Amniotic epithelial cell (primary cell): ENCODE results near the gene ULK3.

Source experiments
- DNase-seq: peaks from one replicate; pipeline ENCODE4 v3.0.0-alpha.2; 2010; ENCODE audit warnings: low read depth

ULK3 gene

DNA sequence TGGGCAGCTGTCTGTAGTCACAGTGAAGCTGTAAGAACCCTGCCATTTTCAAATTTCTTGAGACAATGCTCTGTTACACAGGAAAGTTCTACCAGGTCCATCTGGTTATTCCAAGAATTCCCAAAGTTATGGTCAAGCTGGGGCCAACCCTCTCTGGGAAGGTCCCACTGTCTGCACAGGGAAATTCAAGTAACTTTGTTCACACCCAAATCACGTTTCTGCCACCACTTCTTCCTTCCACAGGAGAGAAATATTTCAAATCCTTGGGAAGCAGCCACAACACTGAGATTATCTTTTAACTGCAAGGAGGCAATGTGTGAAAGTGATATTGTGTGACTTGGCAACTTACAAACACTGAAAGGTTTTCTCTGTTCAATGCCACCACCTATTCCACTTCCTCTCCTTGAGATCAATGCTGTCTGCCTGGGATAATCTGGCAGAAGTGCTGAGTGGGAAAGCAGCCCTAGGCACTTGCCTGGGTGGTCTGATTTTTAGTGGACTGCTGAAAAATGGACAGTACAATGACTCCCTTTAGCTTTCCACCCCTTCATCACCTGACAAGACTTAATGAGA is 24.6 kb upstream of the ULK3 start:
- no peak for DNase-seq

DNA sequence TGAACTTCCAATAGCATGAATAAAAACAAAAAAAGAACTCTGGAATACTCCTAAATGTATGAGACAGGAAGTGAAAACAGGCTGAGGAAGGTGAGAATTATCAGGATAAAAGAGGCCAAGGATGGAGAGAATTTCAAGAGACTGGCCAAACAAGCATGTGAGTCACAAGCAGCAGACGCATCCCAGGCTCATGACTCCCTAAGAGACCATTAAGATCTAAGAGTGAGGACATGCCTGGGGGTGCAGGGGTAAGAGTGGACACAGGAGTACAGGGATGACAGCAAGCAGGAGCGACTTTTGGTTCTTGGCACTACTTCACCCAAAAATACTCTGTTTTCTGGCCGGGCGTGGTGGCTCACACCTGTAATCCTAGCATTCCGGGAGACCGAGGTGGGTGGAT is 23.1 kb upstream of the ULK3 start:
- peak; percentile 85 for DNase-seq

DNA sequence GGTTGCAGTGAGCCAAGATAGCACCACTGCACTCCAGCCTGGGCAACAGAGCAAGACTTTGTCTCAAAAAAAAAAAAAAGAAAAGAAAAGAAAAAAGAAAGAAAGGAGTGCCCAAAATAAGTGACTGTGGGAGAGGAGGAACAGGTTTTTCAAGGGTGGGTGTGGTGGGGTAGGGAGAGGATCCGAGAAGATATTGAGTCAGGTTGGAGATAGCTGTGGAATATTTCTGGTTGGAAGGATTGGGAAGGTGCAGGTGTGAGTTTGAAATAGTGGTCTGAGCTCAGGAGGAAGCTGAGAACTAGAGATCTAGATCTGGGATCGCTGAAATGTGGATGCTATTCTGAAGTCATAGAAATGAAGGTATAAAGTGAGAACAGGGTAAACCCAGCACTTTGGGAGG is 22.4 kb upstream of the ULK3 start:
- no peak for DNase-seq

DNA sequence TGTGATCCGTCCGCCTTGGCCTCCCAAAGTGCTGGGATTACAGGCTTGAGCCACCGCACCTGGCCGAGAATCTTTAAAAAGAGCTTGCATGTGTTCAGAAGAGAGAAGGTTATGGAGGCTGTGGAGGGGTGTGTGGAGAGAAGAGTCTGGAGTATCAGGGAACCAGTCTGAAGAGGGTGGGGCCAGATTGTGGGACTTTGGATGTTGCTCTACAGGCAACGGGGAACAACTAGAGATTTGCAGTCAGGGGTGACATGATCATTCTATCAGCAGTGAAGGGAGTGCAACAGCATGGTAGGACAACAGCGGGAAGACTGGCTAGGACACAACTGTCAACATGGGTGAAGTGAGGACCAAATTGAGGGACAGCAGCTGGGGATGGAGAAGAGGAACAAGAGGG is 21.3 kb upstream of the ULK3 start:
- no peak for DNase-seq

DNA sequence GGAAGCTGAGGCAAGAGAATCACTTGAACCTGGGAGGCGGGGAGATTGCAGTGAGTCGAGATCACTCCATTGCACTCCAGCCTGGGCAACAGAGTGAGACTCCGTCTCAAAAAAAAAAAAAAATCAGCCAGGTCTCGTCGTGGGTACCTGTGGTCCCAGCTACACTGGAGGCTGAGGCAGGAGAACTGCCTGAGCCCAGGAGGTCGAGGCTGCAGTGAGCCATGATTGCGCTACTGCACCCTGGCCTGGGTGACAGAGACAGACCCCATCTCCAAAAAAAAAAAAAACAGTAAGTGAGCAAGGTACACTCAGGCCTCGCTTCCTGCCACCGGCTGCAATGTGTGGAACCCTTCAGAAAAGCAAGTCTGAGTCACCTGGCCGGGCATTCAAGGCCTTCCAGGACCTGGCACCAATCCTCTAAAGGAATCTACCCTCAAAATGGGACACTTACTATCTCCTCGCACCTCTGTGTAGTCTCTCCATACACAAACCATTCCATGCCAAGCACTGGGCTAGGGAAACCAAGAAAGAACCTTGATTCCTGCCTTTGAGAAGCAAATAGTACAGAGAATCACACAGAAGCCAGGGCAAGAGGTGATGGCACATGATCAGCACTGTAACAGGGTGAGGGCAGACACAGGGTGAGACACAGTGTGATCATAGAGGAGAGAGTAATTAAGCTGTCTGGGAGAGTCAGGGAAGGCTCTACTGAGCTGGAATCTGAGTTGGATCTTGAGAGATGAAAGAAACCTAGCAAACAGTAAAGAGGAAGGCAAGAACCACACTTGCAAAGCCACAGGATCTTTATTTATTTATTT is 20.5 kb upstream of the ULK3 start:
- DNase-seq = peak; percentile 28

DNA sequence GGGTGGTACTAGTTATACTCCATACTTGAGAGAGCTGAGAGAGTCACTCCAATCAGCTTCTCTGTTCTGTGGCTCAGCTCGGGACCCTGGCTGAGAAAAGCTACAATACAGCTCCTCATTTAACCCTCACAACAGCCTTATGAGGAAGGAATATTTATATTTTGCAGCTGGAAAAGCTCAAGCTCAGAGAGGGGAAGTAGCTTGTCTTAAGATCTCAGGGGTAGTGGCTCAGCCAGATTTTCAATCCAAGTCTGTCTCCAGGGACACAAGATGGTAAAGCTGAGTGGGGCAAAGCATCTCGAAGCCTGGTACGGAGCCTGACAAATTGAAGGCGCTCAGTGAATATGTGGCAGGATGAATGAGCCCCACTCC is 15.4 kb upstream of the ULK3 start:
- DNase-seq = no peak

DNA sequence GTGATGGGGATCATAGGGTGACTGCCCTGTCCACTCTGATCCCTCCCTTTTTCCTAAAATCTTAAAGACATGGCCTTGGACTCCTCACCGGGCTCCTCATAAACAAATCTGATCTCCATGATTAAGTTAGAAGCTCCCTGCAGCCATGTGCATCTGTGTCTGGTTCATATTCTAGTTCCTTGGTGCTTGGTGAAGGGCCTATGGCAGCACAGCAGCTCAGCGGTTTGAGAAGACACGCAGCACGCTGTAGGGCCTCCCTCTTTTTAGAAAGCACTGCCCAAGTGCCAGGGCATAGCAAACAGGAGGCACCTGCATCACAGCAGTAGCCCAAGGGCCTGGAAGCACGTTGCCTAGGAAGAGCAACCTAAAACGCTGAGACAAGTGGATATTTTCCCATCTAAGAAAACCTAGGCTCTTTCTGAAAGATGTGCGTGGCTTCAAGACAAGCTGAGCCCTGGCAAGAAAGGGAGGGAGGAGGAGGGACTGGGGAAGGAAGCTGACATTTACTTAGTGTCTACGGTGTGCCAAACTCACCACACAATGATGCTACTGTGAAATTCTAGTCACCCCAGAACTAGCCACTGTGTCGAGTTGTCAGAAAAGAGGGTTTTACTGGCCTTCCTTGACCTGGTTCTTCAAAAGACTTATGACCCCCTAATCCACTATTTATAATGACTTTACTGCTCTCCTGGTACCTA is 14.9 kb upstream of the ULK3 start:
- no peak for DNase-seq

DNA sequence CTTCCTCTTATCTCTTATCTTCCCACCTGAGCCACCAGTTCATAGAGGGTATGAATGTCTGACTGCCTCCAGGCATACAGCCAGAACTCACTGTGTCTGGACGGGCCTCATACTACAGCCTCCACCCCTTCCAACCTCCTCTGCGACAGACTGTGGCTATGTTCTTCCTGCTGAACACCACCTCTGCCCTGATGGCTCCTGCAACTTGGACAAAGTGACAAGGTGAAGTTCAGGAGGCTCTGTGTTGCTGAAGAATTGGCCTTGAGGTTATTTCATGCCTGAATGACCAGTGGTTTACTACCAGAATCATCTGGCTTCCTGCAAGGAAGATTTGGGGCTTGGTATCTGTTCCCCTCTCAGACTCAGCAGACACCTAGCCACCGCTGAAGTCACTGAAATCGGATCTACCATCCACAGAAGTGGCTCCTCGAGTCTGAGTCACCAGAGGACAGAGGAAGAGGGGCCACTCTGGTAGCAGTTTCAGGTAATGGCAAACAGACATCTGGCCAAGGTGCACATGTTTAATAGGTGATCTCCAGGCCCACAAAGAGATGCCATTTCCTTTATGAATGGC is 14.2 kb upstream of the ULK3 start:
- DNase-seq = no peak

DNA sequence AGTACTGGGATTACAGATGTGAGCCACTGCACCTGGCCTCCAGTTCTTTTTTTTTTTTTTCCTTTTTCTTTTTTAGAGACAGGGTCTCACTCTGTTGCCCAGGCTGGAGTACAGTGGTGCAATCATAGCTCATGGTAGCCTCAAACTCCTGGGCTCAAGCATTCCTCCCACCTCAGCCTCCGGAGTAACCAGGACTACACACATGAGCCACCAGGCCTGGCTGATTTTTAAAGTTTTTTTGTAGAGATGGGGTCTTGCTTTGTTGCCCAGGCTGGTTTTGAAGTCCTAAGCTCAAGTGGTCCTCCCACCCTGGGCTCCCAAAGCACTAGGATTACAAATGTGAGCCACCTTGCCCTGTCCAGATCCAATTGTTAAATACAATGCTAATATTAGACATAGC is 13.6 kb upstream of the ULK3 start:
- DNase-seq = no peak

DNA sequence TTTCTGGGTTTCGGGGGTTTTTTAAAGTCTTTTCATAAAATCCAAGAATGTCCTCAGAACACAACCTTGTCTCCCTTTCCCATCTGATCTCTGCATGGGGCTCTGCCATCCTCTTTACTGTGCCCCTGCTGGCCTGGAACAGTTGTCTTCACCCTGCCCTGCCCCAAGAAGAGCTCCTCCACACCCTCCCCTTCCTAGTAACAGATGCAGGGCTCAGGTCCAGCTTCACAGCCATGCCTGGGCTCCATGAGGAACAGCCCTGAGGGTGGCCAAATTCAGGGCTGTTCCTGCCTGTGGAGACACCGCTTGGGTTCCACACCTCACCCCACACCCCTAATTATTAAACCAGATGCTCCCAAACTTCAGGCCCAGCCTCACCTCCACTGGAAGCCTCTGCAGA is 12.9 kb upstream of the ULK3 start:
- no peak for DNase-seq

DNA sequence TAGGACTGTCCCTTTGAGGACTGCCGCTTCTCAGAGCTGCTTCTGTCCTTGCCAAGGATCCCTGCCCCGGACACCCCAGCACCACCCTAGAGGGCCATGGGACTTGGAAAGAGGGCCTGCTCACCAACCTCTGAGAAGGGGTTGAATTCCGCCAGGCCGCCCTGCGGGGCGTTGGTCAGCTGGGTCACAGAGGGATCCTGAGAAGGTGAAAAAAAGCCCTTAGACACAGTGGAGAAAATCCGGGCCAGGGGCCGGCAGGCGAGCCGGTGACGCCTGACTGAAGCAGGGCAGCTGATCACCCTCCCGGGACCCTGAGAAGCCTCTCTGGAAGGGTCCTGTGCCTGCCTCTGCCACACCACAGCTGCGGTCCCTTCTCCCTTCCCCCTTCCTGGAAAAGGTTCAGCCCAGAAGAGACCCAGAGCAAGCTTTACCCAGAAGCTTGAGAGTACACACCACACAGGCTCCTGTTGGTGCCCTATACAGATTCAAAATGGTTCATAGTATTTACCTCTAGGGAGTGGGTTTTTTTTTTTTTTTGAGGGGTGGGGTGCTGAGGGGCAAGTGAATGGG is 11.6 kb upstream of the ULK3 start:
- no peak for DNase-seq

DNA sequence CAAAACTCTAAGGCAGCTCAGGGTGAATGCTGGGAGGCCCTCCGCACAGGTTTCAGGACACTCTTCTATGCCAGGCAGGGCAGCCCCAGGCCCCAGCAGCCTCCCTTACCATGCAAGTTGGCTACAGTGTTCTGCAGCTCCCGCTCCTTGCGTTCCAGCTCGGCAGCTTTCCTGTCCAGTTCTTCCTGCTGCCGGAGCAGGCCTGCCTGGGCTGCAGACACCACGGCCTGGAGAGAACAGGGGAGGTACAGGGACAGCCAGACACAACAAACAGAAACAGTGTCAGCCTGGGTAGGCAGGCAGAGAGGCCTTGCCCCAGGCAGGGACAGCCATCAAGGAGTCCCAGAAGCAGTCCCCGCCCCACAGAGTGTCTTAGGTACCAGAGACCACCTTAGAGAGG is 9.0 kb upstream of the ULK3 start:
- DNase-seq = no peak

DNA sequence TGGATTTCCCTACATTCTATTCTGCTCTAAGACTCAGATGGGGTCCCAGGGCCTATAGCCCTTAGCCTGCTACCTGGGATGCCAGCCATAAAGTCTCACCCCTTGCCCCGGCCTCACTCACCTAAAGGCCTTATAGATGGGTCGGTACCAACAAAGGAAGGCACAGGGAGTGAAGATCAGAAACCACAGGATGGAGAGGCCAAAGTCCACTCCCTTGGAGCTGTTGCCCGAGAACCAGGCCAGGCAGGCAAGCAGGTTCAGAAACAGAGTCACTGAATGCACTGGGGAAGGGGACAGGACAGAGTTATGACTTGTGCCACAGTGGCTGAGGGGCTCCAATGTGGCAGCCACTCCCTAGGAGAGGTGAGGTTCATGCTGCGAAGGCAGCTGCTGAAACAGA is 7.4 kb upstream of the ULK3 start:
- no peak for DNase-seq

DNA sequence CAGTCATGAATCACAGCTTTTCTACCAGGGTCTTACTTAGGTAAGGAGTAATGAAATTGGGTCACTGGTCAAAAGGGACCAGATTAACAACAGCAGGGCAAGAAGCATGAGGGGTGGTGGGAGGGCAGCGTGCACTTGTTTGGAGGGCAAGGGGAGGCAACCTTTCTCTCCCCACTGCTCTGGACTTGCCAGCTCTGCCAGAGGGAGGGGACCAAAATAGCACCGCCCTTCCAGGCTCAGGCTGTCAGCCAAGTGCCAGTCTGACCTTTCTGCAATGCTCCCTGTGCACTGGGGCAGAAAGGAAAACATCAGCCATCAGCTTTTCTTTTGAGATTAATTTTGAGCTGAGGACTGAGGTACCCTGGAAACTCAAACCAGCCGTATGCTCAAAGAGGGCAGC is 4.5 kb upstream of the ULK3 start:
- DNase-seq = no peak

DNA sequence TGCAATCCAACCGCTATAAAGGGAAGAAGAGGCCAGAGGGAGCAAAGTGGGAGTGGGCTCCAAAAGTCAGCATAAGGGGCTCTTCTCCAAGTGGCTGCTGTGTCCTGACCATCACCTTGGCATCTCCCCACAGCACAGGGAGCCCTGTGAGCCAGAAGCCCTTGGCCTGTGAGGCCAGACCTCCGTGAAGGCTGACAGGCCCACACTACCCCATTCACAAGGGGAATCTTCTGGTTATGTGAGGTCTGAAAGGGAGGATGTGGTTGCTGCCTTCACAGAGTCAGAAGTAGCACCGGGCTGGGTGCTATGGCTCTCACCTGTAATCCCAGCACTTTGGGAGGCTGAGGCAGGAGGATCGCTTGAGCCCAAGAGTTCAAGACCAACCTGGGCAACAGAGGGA is 2.6 kb upstream of the ULK3 start:
- no peak for DNase-seq

DNA sequence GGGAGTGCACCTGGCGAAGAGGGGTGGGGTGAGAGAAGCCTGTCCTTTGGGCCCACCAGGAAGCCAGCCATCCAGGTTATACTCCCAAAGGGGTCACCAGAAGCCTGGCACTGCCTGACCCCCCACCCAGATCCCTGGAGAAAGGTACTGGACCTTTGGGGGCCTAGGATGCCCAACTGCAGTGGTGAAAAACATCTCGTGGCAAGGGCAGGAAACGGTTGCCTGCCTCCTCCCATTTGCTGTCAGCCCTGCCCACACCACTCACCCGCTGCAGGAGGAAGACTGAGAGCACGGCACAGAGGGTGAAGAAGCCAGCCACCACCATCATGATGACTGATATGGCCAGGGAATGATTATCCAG is 2.2 kb upstream of the ULK3 start:
- DNase-seq = no peak

DNA sequence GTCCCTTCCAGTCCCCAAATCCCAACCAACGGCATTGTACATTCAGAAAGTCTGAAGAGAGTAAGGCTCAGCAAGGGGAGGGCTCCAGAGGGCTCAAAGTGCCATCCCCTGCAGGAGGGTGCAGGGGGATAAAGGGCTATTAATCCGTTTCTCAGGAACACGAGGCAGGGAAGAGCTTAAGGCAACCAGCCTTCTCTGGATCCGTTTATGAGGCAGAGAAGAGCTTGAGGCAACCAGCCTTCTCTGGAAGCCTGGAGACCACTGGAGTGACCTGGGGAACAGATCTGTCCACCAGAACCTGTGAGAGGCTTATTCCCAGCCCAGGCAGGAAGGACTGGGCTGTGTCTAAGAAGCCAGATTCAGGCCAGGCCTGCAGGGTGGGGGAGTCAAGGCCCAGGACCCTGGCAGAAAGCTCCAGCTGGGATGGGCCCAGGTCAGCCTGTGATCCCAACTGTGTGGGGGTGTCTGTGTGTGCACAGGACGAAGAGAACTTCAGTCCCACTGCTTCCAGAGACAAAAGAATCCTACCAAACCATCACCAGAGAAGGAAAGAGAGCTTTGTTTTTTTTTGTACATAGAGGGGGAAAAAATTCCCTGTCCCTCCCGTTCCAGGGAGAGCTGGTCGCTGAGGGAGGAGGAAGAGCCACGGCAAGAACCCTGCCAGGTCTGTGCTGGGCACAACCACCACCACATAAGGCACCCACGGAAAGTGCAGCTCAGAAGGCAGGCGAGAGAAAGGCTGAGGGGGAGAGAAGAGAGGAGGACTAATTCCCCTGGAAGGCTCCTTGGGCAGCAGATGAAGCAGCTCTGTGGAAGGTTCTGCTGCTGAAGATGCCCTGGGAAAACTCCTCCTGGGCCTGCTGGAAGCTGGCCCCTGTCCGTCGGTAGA is 1.6 kb upstream of the ULK3 start:
- DNase-seq = no peak

DNA sequence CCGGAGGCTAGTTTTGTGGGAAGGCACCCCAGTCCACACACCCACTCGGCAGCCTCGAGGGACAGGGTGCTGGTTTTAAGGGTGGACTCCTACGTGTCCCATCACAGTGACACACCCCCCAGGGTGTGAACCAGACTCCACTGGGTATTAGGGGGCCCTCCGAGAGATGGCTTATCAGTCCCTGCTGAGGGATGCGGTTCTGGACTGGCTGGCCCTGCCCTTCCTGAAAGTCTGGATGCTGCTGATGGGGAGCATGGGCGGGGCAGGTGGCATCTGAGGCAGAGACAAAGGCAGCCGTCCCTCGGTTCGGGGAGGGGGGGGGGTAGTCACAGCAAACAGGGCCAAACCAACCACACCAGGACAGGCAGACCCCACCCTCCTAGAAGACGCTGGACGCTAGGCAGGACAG is 939 bp upstream of the ULK3 start:
- no peak for DNase-seq

DNA sequence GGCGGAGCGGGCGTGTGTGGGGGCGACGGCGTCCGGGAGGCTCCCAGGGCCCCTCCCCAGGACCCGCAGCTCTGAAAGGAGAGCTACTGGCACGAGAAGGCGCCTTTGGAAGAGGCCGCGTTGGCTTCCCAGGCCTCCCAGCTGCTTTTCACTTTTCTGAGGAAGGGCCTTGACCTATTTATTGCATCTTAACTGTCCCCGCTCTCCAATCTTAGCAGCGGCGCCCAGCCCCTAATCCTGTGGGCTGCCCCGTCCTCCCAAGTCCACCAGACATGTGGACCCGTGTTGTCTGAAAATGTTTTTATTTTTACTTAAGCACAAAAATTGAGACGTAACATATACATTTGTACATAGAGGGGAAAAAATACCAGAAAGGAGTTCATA is 481 bp upstream of the ULK3 start:
- no peak for DNase-seq

DNA sequence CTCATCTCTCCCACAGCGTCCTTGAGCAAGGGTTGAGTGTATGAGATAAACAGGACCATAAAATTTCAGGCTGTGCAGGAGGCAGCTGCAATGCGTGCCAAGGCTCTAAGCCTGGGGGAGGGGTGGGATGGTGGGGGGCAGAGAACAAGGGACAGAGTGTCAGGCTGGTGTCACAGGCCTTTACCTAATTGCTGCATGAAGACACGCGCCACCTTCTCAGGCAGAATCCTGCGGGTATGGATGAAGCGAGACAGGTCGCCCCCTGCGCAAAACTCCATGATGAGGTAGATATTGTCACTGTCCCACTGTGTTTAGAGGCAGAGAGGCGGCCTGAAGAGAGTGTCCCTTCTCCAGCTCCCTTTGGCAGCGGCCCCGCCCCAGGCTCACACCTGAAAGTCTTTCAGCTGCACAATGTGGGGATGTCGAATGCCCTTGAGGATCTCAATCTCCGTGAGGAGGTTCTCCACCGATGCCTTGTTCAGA is 1.0 kb downstream of the ULK3 start:
- DNase-seq = no peak

DNA sequence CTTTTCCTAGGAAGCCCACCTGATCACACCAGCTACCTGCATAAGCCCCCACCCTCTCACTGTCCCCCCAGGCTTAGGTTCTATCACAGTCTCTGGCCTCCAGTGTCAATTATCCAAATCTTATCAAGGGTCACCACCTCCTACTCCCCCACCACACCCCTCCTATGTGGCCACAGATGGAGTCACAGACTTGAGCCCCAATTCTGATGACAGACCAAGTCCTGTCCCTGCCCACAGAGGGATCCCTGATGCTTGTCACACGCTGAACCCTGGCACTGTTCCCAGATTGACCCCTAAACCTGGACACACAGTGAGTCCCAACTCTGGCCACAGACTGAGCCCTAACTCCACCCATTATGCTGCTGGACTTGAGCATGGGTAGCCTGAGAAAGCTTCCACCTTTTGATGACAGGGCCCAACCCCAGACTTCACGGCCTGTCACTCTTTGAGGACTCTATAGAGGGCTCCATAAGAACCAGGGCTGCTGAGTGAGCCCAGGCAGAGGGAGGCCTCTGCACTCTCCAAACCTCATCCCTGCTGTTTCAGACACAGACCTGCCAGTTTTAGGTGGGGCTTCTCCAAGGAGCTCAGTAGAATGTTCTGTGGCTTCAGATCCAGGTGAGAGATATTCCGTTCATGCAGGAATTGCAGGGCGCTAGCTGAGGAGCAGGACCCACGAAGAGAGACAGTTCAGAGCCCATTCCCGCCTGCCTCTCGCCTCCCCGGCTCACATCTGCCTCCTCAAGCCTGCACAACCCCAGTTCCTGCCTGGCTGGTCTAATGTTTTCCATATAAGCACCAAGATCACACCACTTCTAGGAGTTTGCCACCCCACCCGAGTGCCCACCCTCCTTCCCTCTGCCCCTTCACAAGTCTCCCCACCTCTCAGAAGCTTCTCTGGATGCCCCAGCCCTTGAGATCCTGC is 1.8 kb downstream of the ULK3 start:
- no peak for DNase-seq
